ENCODE measurements around the gene IRF1.

GRCh38 chr5:132445640-132445923 lies 45.0 kb downstream of the IRF1 start:
- TF ChIP-seq POLR2AphosphoS5 (IDR thresholded peaks at IDR 0.05; ENCODE audit: borderline replicate concordance, low read depth, low read length) (no peak), EZH2 (IDR thresholded peaks at IDR 0.05) (no peak)
